ENCODE results near the gene CENPC. TPM values are rescaled to one million over a fixed set of nuclear protein-coding genes. Genes with fewer than 3 reads are reported as not detected.

CENPC gene
- polyA plus RNA-seq, 1 donor (not counting 4 experiments of a cell fraction or from before 2014, with no cell fraction given) = 7.9 TPM

DNA sequence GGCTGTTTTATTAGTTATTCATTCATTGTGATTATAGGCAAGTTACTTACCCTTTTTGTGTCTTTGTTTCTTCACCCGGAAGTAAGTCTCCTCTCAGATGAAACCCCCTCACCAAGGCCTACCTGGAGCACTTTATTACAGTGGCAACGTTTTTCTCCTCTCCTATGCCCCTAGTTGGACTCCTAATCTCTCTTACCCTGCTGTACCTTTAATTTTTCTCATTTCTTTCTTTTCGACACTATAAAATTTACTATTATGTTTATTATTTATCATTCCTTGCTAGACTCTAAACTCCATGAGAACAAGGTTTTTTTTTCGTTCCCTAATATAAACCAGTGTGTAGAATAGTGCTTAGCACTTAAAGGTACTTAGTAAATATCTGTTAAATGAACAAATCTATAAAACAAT lies 30.8 kb upstream of the CENPC start:
- H3K9me3 ChIP-seq (ENCODE audit: control insufficient read depth, low read depth, low read length) = no peaks in the 10 kb centered on the region
- H3K79me2 ChIP-seq (ENCODE audit: control insufficient read depth, insufficient read depth, low read length) = no peaks in the 10 kb centered on the region
- H3K27ac ChIP-seq (ENCODE audit: control insufficient read depth, insufficient read depth, low read length) = no peak overlapping the region
- no peak overlapping the region for H3K4me3 ChIP-seq (ENCODE audit: control insufficient read depth in 2 of 3, extremely low read depth in 1 of 3, insufficient read depth in 2 of 3, low read depth in 1 of 3, low read length in 3 of 3)
- H3K9ac ChIP-seq (ENCODE audit: control insufficient read depth, extremely low read depth, insufficient read depth, low read length) = no peak overlapping the region
- dilution Hi-C loops (cut with MboI; ENCODE audit: extremely low pct_ligation_motif_present, low sequenced_read_pairs) = no loop called here
- DNase-seq (ENCODE audit: low read depth, low spot score) = no peak
- H3K27me3 ChIP-seq (ENCODE audit: control insufficient read depth, extremely low read depth, insufficient read depth, low read length) = no peaks in the 10 kb centered on the region
- no peak overlapping the region for H3K4me2 ChIP-seq (ENCODE audit: control insufficient read depth, extremely low read depth, insufficient read depth, low read depth, low read length)
- H2AFZ ChIP-seq (ENCODE audit: control insufficient read depth, low read length) = no peak overlapping the region
- no peaks in the 10 kb centered on the region for H3K9me1 ChIP-seq (ENCODE audit: control insufficient read depth, extremely low read depth, insufficient read depth, low read length)
- H4K20me1 ChIP-seq (ENCODE audit: control insufficient read depth, extremely low read depth, insufficient read depth, low read length) = no peaks in the 10 kb centered on the region
- H3K36me3 ChIP-seq (ENCODE audit: control insufficient read depth in 2 of 2, extremely low read depth in 1 of 2, insufficient read depth in 2 of 2, low read length in 2 of 2) = no peaks in the 10 kb centered on the region
- H3K4me1 ChIP-seq (ENCODE audit: control insufficient read depth, extremely low read depth, insufficient read depth, low read length) = no peaks in the 10 kb centered on the region
- no peak for FAIRE-seq
- no peak for TF ChIP-seq EZH2 (IDR thresholded peaks at IDR 0.05; ENCODE audit: low read length)
- TF ChIP-seq, protein P1, sequence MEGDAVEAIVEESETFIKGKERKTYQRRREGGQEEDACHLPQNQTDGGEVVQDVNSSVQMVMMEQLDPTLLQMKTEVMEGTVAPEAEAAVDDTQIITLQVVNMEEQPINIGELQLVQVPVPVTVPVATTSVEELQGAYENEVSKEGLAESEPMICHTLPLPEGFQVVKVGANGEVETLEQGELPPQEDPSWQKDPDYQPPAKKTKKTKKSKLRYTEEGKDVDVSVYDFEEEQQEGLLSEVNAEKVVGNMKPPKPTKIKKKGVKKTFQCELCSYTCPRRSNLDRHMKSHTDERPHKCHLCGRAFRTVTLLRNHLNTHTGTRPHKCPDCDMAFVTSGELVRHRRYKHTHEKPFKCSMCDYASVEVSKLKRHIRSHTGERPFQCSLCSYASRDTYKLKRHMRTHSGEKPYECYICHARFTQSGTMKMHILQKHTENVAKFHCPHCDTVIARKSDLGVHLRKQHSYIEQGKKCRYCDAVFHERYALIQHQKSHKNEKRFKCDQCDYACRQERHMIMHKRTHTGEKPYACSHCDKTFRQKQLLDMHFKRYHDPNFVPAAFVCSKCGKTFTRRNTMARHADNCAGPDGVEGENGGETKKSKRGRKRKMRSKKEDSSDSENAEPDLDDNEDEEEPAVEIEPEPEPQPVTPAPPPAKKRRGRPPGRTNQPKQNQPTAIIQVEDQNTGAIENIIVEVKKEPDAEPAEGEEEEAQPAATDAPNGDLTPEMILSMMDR (optimal IDR thresholded peaks at IDR 0.05 in 1 of 3, IDR thresholded peaks at IDR 0.05 in 1 of 3, conservative IDR thresholded peaks at IDR 0.05 in 1 of 3; ENCODE audit: extremely low read depth in 1 of 3, insufficient read depth in 2 of 3, low read length in 3 of 3) = no peak

GRCh38 chr4:67575232-67576058 lies 30.1 kb upstream of the CENPC start:
- H3K79me2 ChIP-seq (ENCODE audit: control insufficient read depth, insufficient read depth, low read length) = no peaks in the 10 kb centered on the region
- FAIRE-seq = no peak
- H3K4me2 ChIP-seq (ENCODE audit: control insufficient read depth, extremely low read depth, insufficient read depth, low read depth, low read length) = no peak overlapping the region
- TF ChIP-seq, protein P1 (optimal IDR thresholded peaks at IDR 0.05 in 1 of 3, IDR thresholded peaks at IDR 0.05 in 1 of 3, conservative IDR thresholded peaks at IDR 0.05 in 1 of 3; ENCODE audit: extremely low read depth in 1 of 3, insufficient read depth in 2 of 3, low read length in 3 of 3) = no peak
- TF ChIP-seq EZH2 (IDR thresholded peaks at IDR 0.05; ENCODE audit: low read length) = no peak
- no peak overlapping the region for H3K4me3 ChIP-seq (ENCODE audit: control insufficient read depth in 2 of 3, extremely low read depth in 1 of 3, insufficient read depth in 2 of 3, low read depth in 1 of 3, low read length in 3 of 3)
- dilution Hi-C loops (cut with MboI; ENCODE audit: extremely low pct_ligation_motif_present, low sequenced_read_pairs) = no loop called here
- DNase-seq (ENCODE audit: low read depth, low spot score) = no peak
- H2AFZ ChIP-seq (ENCODE audit: control insufficient read depth, low read length) = no peak overlapping the region
- H3K9me1 ChIP-seq (ENCODE audit: control insufficient read depth, extremely low read depth, insufficient read depth, low read length) = no peaks in the 10 kb centered on the region
- no peaks in the 10 kb centered on the region for H3K9me3 ChIP-seq (ENCODE audit: control insufficient read depth, low read depth, low read length)
- H3K4me1 ChIP-seq (ENCODE audit: control insufficient read depth, extremely low read depth, insufficient read depth, low read length) = no peaks in the 10 kb centered on the region
- no peaks in the 10 kb centered on the region for H3K36me3 ChIP-seq (ENCODE audit: control insufficient read depth in 2 of 2, extremely low read depth in 1 of 2, insufficient read depth in 2 of 2, low read length in 2 of 2)
- no peak overlapping the region for H3K27ac ChIP-seq (ENCODE audit: control insufficient read depth, insufficient read depth, low read length)
- no peak overlapping the region for H3K9ac ChIP-seq (ENCODE audit: control insufficient read depth, extremely low read depth, insufficient read depth, low read length)
- no peaks in the 10 kb centered on the region for H3K27me3 ChIP-seq (ENCODE audit: control insufficient read depth, extremely low read depth, insufficient read depth, low read length)
- H4K20me1 ChIP-seq (ENCODE audit: control insufficient read depth, extremely low read depth, insufficient read depth, low read length) = no peaks in the 10 kb centered on the region
